ENCODE measurements around the gene POLH. TPM values are rescaled to one million over a fixed set of nuclear protein-coding genes. Genes with fewer than 3 reads are reported as not detected.

The POLH gene
- total and polyA plus RNA-seq, 9 of the 15 experiments (the other 6 are each of a cell fraction or from before 2014, with no cell fraction given) = 5.8 to 31.6 (median 20.6) TPM

- no peak for TF ChIP-seq THRA (IDR thresholded peaks at IDR 0.05)
- no peak for TF ChIP-seq RFX7 (CRISPR knock-in tag; IDR thresholded peaks at IDR 0.05)
- no peak for TF ChIP-seq ZFP36 (IDR thresholded peaks at IDR 0.05; ENCODE audit: low read depth, low read length, partially characterized antibody)
- TF ChIP-seq MLLT1 (IDR thresholded peaks at IDR 0.05) = peak; percentile 88 to 92
- no peak for TF ChIP-seq MCM3 (IDR thresholded peaks at IDR 0.05)
- TF ChIP-seq SMARCE1 (IDR thresholded peaks at IDR 0.05) = no peak; the same call in 1 of the 2 replicates
- peak; percentile 98 for TF ChIP-seq TBP (optimal IDR thresholded peaks at IDR 0.05; ENCODE audit: low read depth, low read length)
- TF ChIP-seq TFE3 (CRISPR knock-in tag; IDR thresholded peaks at IDR 0.05) = peak; percentile 10; the same call in 1 of the 2 replicates
- peak; percentile 88 for TF ChIP-seq CEBPG (CRISPR knock-in tag; IDR thresholded peaks at IDR 0.05)
- peak; percentile 92 to 98 for TF ChIP-seq CEBPG (tag; conservative IDR thresholded peaks at IDR 0.05 in 1 of 2, IDR thresholded peaks at IDR 0.05 in 1 of 2)
- no peak for TF ChIP-seq HINFP (tag; conservative IDR thresholded peaks at IDR 0.05; ENCODE audit: low read depth)
- TF ChIP-seq POLR3A (IDR thresholded peaks at IDR 0.05; ENCODE audit: borderline replicate concordance, extremely low read depth, insufficient read depth, insufficient read length) = no peak
- TF ChIP-seq BCOR (IDR thresholded peaks at IDR 0.05) = peak; percentile 75; the same call in 1 of the 2 replicates
- no peak for TF ChIP-seq ZNF79 (CRISPR knock-in tag; IDR thresholded peaks at IDR 0.05; ENCODE audit: low read depth)
- TF ChIP-seq ZBTB5 (IDR thresholded peaks at IDR 0.05) = no peak
- no peak for TF ChIP-seq ZNF507 (tag; conservative IDR thresholded peaks at IDR 0.05)
- no peak for TF ChIP-seq PTTG1 (tag; IDR thresholded peaks at IDR 0.05; ENCODE audit: low read depth)
- no peak for TF ChIP-seq NR4A1 (CRISPR knock-in tag; IDR thresholded peaks at IDR 0.05)
- TF ChIP-seq NR4A1 (tag; IDR thresholded peaks at IDR 0.05) = peak; percentile 83
- TF ChIP-seq HDAC8 (tag; IDR thresholded peaks at IDR 0.05) = peak; percentile 29; the same call in 1 of the 2 replicates
Measured at GRCh38 chr6:43629505-43630300, 53.7 kb downstream of the POLH start (continued).
